HepG2 (cell line): ENCODE measurements around the gene ISY1.

ENCODE experiments used
- CTCF ChIP-seq: sonication (generic); formaldehyde crosslinking; IDR thresholded peaks from 2 replicates; pipeline ENCODE4 v1.5.0; 2020; ENCODE audit warnings: mild to moderate bottlenecking, missing genetic modification reagents, moderate library complexity
- EP300 ChIP-seq, 3 experiments: sonication (generic) in 1 of 3; formaldehyde crosslinking in 1 of 3; IDR thresholded peaks; 2 replicates each; pipeline versions ENCODE4 v1.5.1 to v1.6.1; 2011 to 2020; ENCODE audit warnings: low read depth in 2 of 3, low read length in 2 of 3, borderline replicate concordance in 1 of 3, improper control_type of control experiment in 1 of 3, mild to moderate bottlenecking in 1 of 3, missing genetic modification reagents in 1 of 3, moderate library complexity in 1 of 3
- FOXK2 ChIP-seq: fragments of 450-650 bp; IDR thresholded peaks from 2 replicates; pipeline ENCODE4 v1.6.1; 2016
- HCFC1 ChIP-seq: fragments of 150-350 bp; IDR thresholded peaks from 2 replicates; pipeline ENCODE4 v1.6.1; 2014; ENCODE audit warnings: low read depth, low read length
- ISX ChIP-seq: sonication (generic); formaldehyde crosslinking; conservative IDR thresholded peaks from 2 replicates; pipeline ENCODE4 v1.5.0; 2020; ENCODE audit warnings: missing genetic modification reagents
- KDM4B ChIP-seq: sonication (generic); formaldehyde crosslinking; IDR thresholded peaks from 2 replicates; pipeline ENCODE4 v1.4.0; 2020; ENCODE audit warnings: missing genetic modification reagents
- MAX ChIP-seq: IDR thresholded peaks from 2 replicates; pipeline ENCODE4 v1.6.1; 2012; ENCODE audit warnings: inconsistent platforms
- NR2F1 ChIP-seq, 2 experiments: fragments of 450-650 bp in 1 of 2; formaldehyde crosslinking in 1 of 2; IDR thresholded peaks; 2 replicates each; pipeline versions ENCODE4 v1.5.0 to v1.6.1; 2016 to 2020; ENCODE audit warnings: mild to moderate bottlenecking in 1 of 2, missing compliant biosample characterization in 1 of 2, missing genetic modification reagents in 1 of 2, moderate library complexity in 1 of 2
- ZBTB20 ChIP-seq: sonication (generic); formaldehyde crosslinking; IDR thresholded peaks from 2 replicates; pipeline ENCODE4 v1.8.1; 2023; ENCODE audit warnings: missing genetic modification reagents, low read depth, mild to moderate bottlenecking, borderline replicate concordance
- TF ChIP-seq, protein P1 (sequence below): IDR thresholded peaks from 2 replicates; pipeline ENCODE4 v1.6.1; 2016

DNA sequence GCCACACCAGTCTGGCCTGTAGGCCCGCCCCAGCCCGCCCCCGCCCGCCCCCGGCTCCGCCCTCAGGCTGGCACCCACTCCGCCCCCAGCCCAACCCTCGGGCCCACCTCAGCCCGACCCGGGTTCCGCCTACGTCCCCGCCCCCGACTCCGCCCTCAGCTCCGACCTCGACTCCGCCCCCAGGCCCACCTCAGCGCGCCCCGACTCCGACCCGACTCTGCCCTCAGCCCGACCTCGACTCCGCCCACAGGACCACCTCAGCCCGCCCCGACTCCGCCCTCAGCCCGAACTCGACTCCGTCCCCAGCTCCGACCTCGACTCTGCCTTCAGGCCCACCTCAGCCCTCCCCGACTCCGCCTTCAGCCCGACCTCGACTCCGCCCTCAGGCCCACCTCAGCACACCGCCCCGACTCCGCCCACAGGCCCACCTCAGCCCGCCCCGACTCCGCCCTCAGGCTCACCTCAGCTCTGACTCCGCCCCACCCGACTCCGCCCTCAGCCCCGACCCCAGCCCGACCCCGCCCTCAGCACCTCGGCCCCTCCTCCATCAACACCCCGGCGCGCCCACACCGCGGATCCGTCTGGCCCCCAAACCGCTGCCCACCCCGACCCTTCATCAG, 39.0 kb downstream of the ISY1 start, which contains the start of gene RAB43:
- no peak for TF ChIP-seq NR2F1 (CRISPR knock-in tag; IDR thresholded peaks at IDR 0.05)
- no peak for TF ChIP-seq ISX (CRISPR knock-in tag)
- TF ChIP-seq FOXK2: no peak
- no peak for TF ChIP-seq EP300 (IDR thresholded peaks at IDR 0.05; ENCODE audit: low read depth in 2 of 2, low read length in 2 of 2)
- no peak for TF ChIP-seq EP300 (CRISPR knock-in tag; IDR thresholded peaks at IDR 0.05; ENCODE audit: borderline replicate concordance)
- TF ChIP-seq, protein P1, sequence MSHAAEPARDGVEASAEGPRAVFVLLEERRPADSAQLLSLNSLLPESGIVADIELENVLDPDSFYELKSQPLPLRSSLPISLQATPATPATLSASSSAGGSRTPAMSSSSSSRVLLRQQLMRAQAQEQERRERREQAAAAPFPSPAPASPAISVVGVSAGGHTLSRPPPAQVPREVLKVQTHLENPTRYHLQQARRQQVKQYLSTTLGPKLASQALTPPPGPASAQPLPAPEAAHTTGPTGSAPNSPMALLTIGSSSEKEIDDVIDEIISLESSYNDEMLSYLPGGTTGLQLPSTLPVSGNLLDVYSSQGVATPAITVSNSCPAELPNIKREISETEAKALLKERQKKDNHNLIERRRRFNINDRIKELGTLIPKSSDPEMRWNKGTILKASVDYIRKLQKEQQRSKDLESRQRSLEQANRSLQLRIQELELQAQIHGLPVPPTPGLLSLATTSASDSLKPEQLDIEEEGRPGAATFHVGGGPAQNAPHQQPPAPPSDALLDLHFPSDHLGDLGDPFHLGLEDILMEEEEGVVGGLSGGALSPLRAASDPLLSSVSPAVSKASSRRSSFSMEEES (CRISPR knock-in tag): no peak
- TF ChIP-seq ZBTB20 (CRISPR knock-in tag): no peak
- TF ChIP-seq HCFC1: no peak
- TF ChIP-seq MAX: no peak
- TF ChIP-seq KDM4B (CRISPR knock-in tag): no peak
- no peak for TF ChIP-seq CTCF (CRISPR knock-in tag)
